Stimulated activated CD8-positive, alpha-beta memory T cell treated with anti-CD3 and anti-CD28 coated beads, Interleukin-7, amount 100 ng/mL, for 4 hours (primary cell): Measurements from ENCODE around the gene IFIT3.

Experiments
- DNase-seq, 2 donors: peaks; one replicate each; pipeline ENCODE4 v3.0.0-alpha.2; 2020; ENCODE audit warnings: low read depth in 2 of 2

The IFIT3 gene

DNA sequence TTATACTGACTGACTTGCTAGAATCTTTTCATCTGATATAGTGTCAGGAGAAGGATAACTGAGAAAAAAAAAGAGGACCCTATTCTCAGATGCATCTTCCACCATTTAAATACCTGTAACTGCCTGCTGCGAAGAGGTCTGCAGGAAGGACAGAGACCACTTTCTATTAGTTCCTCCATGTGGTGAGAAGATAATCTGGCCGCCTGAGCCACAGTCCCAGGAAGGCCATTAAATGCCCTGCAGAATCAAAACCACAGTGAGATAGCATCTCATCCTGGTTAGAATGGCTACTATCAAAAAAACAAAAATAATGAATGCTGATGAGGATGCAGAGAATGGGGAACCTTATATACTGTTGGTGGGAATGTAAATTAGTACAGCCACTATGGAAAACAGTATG, 30.2 kb downstream of the IFIT3 start:
- DNase-seq, result no peak

DNA sequence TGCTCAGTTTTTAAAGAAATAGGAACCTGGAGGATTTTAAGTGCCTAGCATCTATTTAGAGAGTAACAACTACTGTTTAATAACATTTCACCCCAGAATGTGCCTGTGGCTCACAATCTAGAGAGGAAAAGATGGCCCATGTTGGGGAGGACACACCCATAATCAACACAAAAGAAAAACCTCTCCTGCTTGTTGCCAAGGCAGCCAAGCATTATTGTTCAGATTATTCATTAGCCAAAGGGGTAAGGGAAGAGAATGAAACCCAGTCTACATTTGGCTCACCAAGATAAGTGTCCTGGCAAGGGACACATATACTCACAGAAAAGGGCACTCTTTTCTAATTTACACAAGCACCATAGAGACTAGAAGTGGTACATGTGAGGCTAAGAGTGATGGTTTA, 32.4 kb downstream of the IFIT3 start:
- DNase-seq, result no peak

DNA sequence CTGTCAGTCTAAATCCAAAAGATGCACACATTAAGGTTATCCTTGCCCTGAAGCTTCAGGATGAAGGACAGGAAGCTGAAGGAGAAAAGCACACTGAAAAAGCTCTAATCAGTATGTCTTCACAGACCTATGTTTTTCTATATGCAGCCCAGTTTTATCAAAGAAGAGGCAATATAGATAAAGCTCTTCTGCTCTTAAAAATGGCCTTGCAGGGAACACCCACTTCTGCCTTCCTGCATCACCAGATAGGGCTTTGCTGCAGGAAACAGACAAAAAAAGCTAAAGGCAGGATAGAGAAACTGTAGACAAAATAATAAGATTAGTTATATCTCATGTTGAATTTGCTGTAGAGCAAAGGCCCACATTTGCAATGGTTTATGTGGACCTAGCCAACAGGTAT, 35.1 kb downstream of the IFIT3 start:
- DNase-seq, result no peak

DNA sequence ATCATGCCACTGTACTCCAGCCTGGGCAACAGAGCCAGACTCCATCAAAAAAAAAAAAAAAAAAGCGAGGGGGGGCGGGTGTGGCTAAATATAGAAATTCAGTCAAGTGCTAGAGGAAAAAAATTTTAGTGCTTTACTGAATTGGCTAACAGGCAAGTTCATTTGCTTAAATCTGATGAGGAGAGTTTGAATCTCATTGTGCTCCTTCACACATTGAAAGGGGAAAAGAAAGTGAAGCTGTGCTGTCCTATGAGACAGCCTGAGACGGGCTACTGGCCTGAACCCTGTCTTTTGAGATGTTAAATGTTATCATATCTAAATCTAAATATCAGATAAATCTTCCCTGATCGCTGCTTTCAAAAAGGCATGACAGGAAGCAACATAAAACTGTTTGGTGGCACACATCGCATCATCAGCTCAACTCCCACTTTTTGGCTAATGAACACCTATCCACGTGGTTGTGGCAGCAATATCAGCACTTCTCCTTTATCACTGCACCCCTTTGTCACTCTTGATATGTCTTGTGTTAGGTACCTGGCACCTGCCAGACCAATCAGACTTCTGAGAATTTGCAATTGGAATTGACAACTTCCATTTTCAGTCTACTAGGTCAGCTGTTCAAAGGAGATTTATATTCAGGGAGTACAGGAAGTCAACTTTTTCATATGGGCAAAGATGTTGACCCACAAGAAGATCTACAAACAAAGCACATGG, 36.1 kb downstream of the IFIT3 start:
- DNase-seq, result no peak

DNA sequence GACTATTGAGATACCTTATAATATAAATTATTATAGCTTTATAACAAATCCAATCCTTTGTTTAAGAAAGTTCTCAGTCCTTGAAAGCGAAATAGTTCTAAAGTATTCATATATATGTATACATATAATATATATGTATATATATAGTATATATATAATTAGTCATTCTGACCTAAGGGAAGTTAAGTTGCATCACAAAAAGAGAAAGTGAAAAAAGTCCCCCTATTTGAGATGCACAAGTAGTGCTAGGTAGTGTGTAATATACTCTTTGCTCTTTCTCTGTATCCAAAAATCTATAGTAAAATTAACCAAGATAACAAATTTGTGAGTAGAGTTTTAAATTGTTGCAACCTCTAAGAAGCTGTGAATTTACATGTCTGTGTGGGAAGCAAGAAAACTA, 36.7 kb downstream of the IFIT3 start:
- DNase-seq, result no peak

DNA sequence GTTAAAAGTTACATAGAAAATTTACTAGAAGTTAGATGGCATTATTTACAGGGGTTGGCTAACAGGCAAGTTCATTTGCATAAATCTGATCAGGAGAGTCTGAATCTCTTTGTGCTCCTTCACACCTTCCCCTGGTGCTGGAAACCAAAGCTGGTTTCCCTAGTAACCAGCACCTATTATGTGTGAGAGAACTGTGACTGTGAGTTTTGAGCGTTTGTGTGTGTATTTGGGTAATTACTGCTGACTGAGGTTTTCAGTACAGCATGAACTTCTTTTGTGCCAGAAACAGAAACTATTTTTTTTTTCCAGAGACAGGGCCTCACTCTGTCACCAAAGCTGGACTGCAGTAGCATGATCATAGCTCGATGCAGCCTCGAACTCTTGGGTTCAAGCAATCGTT, 39.7 kb downstream of the IFIT3 start:
- no peak for DNase-seq

DNA sequence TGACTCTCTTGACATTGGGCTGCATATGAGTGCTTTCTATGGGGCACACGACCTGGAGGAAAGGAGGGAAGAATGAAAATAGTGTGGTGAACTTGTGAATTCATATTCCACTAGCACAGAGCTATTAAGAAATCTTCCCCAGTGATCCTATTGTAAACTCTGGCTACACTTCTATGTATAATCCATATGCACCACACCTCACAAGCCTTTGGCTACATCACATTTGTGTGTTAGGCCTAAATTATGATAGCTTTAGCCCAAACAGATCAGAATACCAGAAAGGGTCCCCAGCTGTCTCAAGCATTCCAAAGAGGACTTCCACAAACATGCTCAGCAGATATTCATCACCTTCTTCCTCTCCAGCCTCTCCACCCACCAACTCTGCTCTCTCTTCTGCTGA, 40.3 kb downstream of the IFIT3 start:
- DNase-seq, result no peak

DNA sequence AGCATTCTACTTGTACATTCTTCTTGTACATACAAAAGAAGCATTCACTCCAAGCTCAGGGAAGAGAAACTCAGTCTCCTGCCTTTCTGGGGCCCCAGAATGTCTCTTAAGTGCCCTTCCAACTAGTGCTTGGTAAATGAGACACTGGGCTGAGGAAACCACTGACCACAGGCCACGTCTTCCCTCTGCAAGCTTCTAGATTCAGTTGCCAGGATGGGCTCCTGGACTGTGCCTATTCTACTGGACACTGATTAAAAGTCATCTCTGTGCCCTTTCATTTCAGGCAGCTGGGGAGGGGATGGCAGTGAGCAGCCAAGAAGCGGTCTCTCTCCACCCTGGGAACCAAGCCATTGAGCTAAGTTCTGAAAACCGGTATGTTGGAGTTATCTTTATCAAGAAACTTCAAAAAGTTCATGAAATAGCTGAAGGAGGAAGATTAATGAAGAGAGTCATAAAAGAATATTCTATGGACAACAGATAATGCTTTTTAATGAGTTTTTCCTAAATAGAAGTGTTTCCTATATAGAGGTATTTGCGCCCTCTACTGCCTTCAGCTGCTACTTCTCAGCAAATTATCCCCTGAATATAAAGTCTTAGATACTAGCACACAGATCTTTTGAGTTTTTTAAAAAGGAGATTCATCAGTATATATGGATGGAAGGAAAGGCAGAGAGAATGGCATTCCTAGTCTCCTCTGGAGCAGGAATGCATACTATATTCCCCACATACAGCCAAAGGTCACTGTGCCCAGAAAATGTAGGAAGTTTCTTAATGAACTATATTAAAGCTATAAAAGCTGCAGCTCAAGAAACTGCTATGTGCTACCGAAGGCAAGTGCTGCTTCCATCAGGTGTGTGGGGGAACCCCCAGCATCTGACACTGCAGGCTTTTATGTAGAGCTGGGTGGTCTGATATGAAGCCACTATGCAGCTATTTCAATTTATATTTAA, 41.6 kb downstream of the IFIT3 start:
- no peak for DNase-seq

DNA sequence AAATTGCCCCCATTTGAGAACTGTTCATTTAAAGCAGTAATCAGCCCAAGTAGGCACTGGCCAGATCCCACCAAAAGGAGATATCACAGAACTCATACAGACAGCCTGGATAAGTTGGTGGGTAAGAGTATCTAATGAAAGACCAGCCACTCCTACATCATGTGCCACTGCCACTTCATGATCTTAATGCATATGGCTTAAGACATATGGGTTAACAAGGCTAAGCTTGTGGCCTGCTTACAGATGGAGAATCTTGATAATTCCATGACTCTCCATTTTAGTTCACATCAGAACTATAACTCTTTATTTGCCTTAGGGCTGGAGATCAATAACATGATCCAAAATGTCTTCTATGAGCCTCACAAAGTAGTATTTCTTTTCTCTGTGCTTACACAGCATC, 43.3 kb downstream of the IFIT3 start:
- DNase-seq, result no peak

DNA sequence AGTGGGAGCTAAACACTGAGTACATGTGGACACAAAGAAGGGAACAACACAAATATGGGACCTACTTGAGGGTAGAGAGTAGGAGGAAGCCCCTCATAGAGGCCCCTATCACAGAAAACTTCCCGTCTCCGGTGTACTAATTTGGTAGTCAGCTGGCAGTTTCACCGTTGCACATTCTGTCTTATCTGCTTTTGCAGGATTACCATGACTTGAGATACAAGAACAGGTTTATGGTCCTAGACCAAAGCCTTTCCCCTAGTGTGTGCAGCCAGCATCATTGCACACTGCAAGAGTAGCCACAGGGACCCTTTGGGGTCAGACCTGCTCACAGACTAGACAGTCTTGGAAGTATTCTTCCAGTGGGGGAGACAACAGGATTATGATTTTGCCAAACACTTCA, 44.2 kb downstream of the IFIT3 start:
- DNase-seq, result no peak

DNA sequence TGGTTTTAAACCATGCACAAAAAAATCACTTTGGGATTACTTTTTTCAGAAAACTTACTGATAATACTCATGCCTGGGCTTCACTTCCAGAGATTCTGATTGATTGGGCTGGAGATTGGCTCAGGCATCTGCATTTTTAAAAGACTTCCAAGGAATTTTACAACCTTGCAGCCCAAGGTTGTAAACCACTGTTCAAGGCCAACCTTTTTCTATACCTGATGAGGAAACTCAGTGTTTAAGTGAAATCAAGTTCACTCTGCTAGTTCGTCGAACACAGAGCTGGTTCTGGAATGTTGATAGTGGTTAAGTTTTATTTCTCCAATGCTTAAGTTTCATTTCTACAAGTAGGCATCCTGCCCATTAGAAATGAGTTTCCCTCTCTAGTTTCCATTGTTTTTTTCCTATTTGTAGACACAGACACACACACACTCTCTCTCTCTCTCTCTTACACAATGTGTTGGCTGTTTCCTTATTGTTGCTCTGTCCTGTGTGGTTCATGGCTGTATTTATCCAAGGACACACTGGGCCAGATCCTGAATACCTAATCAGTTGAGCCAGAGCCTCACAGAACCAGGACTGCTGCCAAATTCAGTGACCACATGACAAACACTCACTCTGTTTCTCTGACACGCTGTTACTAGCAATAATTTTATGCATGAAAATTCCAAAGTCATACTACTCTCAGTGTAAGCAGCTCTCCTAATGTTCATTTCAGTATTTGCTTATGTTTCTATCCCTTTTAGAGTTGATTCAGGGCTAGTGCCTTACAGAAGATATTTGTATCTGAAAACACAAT, 46.3 kb downstream of the IFIT3 start:
- no peak for DNase-seq

DNA sequence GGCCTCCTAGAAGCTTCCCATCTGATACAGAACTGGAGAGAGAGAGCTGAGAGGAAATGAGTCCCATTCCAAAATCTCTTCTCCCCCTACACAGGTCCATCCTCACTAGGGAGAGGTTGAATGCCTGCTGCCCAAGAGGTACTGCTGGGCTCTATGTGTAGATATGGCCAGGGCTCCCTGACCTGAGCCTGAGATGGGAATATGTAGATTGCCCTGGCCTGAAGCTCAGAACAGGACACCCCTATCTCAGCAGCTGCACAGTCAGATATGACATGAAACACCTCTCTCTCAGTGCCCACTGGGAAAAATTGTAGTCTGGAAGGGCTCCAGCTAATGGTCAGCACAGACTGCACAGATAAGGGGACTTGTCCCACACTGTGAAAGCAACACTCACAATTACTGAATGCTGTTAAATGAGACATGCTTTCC, 46.9 kb downstream of the IFIT3 start:
- DNase-seq, result no peak

DNA sequence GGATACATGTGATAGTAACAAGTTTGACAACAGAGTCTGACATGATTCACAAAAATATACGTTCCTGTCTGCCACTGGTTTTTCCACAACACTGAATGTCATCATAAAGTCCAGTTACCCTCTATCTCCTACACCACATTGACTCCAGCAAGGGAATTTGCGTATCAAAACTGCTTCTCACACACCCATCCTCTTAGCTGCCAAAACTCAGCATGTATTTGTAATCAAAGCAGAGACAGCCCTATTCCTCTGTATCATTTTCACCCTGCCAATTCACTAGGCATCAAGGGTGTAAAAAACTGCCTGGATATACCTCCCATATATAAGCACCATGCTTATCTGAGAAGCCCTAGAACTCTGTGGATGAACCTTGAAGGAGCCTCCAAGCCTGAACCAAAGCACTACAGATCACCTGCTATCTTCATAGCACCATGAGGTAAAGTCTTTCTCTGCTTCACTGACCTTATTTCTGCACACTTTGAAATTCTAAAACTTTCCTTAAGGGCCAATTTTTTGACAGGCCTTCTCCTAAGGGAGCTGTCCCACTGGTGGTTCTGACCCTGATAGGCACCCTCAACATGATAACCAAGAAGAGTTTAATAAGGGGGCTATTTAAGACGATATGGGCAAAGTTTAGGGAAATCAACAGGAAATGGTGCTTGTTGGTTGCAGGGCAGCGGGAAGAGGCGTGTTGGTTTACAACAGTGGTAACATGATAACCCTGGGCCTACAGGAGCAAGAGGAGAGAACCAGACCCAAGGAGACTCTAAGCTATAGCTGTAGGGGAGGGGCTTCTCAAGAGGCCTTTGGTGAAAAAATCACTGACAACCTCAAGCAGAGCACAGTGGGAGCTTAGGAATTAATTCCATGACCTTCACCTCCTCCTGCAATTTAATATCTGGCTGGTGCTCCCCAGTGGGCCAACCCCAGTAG, 50.2 kb downstream of the IFIT3 start, which contains the start of gene IFIT1B:
Gene IFIT1B, plus strand, starts transcription at position 352 of the 933 bp plus-strand sequence. Its CDS starts 80 bp downstream, at position 432.
- DNase-seq, result no peak

DNA sequence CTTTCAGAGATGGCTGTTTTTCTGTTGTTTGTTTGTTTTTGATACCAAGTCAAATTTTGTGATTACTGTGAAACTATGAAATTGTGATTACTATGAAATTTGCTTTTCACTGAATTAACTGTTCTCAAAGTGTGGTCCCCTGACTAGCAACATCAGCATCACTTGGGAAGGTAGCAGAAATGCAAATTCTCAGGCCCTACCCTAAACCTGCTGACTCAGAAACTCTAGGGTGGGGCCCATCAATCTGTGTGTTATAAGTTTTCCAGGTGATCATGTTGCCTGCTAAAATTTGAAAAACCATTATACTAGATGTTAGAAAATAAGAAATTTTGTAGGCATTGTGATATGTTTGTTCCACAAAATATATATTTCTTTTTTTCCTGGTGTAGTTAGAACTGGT, 51.3 kb downstream of the IFIT3 start:
- DNase-seq, result no peak

DNA sequence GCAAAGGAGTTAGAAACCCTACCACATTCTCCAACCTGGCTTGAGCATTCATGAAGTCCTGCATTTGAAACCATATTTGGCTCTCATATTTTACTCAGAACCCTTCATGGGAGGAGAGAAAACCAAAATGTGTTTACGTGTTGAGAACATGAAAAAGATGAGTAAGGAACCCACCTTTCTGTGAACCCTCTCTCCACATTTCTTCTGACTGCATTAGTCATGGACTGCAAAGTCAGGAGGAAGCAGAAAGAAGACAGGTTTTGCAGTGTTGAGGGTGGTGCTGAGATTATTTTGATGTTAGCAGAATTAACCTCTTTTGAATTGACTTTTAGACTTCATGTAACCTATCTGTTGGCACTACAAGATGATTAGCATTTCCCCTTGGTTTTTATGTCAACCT, 55.0 kb downstream of the IFIT3 start:
- no peak for DNase-seq

DNA sequence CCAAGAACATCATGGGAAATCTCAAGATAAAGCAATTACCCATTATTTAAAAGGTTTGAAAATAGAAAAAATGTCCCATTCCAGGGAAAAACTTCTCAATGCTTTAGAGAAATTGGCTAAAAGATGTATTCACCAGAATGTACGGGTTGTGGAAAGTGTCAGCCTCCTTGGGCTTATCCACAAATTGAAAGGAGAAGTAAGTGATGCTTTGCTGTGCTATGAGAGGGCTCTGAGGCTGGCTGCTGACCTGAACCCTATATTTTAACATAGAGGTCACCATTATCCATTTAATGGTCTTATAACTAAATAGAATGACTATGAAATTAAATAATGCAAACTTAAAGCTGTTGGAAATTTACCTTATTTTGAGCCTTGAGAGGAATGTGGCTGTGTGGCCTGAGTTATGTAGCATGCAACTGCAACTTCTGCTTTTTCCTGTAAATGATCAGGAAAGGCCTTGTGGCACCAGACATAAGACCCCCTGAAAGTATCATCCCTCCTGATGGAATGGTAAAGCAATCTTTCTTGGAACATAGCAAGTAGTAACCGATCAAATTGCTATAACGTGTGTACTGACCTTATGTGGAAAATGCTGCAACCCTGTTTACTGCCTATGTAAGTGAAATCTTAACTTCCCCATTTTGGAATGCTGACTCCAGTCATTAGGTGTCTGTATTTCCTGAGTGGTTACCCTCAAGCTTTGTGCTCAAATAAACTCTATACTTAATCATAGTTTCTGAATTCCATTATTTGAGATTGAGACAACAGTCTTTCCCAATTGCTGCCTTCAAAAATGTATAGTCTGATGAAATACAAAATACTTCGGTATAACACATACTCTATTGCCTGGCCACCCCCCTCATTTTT, 56.9 kb downstream of the IFIT3 start:
- DNase-seq, result no peak

DNA sequence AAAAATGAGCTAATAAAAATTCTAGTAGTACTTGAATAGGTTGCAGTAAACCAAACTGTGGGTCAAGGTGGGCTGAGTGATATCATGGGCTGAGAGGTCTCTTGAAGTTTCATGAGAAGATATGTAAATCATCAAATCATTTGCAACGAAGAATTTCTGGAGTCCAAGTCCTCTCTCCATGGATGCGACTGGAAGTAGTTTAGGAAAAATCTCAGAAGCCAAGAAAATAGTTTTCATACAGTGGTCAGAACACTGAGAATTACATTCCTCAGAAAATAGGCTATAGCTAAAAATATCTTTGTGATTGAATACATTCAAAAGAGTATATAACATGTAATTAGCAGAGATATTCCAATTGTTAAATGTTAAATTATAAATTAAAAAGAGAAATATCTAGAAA, 61.0 kb downstream of the IFIT3 start:
- no peak for DNase-seq

DNA sequence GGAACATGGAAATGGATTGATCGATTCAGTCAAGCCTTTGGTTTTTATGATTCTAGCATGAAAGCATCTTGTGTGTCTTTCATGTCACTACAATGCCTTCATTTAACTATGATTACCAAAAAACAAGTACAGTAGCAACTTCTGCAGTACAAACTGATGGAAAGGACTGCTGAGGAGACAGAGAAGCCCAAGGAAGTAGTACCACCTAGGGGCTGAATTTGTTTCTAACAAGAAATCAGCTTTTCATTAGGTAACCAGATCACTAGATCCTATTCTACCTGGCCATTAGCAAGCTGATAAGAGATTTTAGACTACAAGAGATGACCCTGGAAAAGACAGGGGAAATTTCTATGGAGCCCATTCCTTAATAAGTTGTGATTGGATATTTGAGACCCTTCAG, 61.5 kb downstream of the IFIT3 start:
- DNase-seq, result no peak
